Smooth muscle cell (in vitro differentiated cells): ENCODE measurements around the gene PTPRO. TPM values are rescaled to one million over a fixed set of nuclear protein-coding genes. Genes with fewer than 3 reads are reported as not detected.

Source experiments
- DNase-seq: peaks from one replicate; lab custom pipeline; 2025; ENCODE audit not compliant: unreplicated experiment; lab: John Stamatoyannopoulos, UW
- H2AFZ ChIP-seq: fragments of 200-600 bp; sonication (generic); 2 replicates; pipeline ENCODE4 v1.6.0; 2016; ENCODE audit warnings: antibody characterized with exemption, low read depth, mild to moderate bottlenecking
- H3F3A ChIP-seq: fragments of 200-600 bp; sonication (generic); 2 replicates; pipeline ENCODE4 v1.6.0; 2017; ENCODE audit warnings: antibody characterized with exemption, low read depth
- H3K27ac ChIP-seq: fragments of 200-600 bp; sonication (generic); 2 replicates; pipeline ENCODE4 v1.5.1; 2016; ENCODE audit warnings: low read depth, mild to moderate bottlenecking
- H3K27me3 ChIP-seq: fragments of 200-600 bp; sonication (generic); 2 replicates; pipeline ENCODE4 v1.6.1; 2016; ENCODE audit warnings: low read depth, mild to moderate bottlenecking
- H3K36me3 ChIP-seq: fragments of 200-600 bp; sonication (generic); 2 replicates; pipeline ENCODE4 v1.5.1; 2016; ENCODE audit warnings: low read depth
- H3K4me1 ChIP-seq: fragments of 200-600 bp; sonication (generic); 2 replicates; pipeline ENCODE4 v1.5.1; 2016; ENCODE audit warnings: low read depth
- H3K4me2 ChIP-seq: fragments of 200-600 bp; sonication (generic); 2 replicates; pipeline ENCODE4 v1.6.0; 2016; ENCODE audit warnings: mild to moderate bottlenecking
- H3K4me3 ChIP-seq: fragments of 200-600 bp; sonication (generic); 2 replicates; pipeline ENCODE4 v1.5.1; 2016; ENCODE audit warnings: mild to moderate bottlenecking
- H3K79me2 ChIP-seq: fragments of 200-600 bp; sonication (generic); 2 replicates; pipeline ENCODE4 v1.6.0; 2016; ENCODE audit warnings: low read depth, mild to moderate bottlenecking
- H3K9ac ChIP-seq: fragments of 200-600 bp; sonication (generic); 2 replicates; pipeline ENCODE4 v1.6.0; 2016; ENCODE audit warnings: low read depth
- H3K9me3 ChIP-seq: fragments of 200-600 bp; sonication (generic); replicated peaks from 2 replicates; pipeline ENCODE4 v1.5.1; 2016; ENCODE audit warnings: low read depth
- H4K20me1 ChIP-seq: fragments of 200-600 bp; sonication (generic); 2 replicates; pipeline ENCODE4 v1.6.0; 2016; ENCODE audit warnings: low read depth
- CTCF ChIP-seq: fragments of 200-600 bp; sonication (generic); IDR thresholded peaks from 2 replicates; pipeline ENCODE4 v1.5.1; 2017; ENCODE audit warnings: borderline replicate concordance, mild to moderate bottlenecking, antibody characterized with exemption; ENCODE audit not compliant: insufficient read depth, poor library complexity, severe bottlenecking
- WGBS: methylation state at CpG from one replicate; pipeline ENCODE4 v1.1.7; 2016; ENCODE audit warnings: low lambda C conversion rate; 5-methylcytosine and 5-hydroxymethylcytosine counted together
- polyA plus RNA-seq: library from polyadenylated mRNA; unstranded; fragments of >200 nt; fragmentation: Nextera tagmentation; extraction: Ambion mirVana; gene quantifications from 2 replicates; pipeline ENCODE4 v1.2.1, GENCODE V29; 2016
- total RNA-seq: library from RNA; depleted of rRNA; stranded (reverse); fragments of >200 nt; gene quantifications from 2 replicates; pipeline ENCODE4 v1.2.3, GENCODE V29; 2014

The PTPRO gene
- total and polyA plus RNA-seq, 2 experiments from 2014 or later: not detected

- 85% methylated on average over 8 of the region's 8 CpGs for WGBS
- no peak overlapping the region for H3K4me3 ChIP-seq
- no peak overlapping the region for H3K27ac ChIP-seq
- no peak for DNase-seq
- H4K20me1 ChIP-seq: no peaks in the 10 kb centered on the region
- no peaks in the 10 kb centered on the region for H3K36me3 ChIP-seq
- H3K4me1 ChIP-seq: no peaks in the 10 kb centered on the region
- no peak overlapping the region for H2AFZ ChIP-seq
- peaks cover 5% of the 10 kb centered on the region for H3K9me3 ChIP-seq
- no peaks in the 10 kb centered on the region for H3K79me2 ChIP-seq
- H3K9ac ChIP-seq: no peak overlapping the region
- TF ChIP-seq CTCF: no peak
- no peaks in the 10 kb centered on the region for H3K27me3 ChIP-seq
- H3F3A ChIP-seq: no peaks in the 10 kb centered on the region
- no peak overlapping the region for H3K4me2 ChIP-seq
Measured at GRCh38 chr12:15527201-15528080, 205.1 kb downstream of the PTPRO start.

GRCh38 chr12:15528666-15529065 is 206.4 kb downstream of the PTPRO start:
- Histone ChIP-seq H3K36me3 (no peaks in the 10 kb centered on the region), H3K4me1 (no peaks in the 10 kb centered on the region), H3K4me2 (no peak overlapping the region), H3K4me3 (no peak overlapping the region), H3K27ac (no peak overlapping the region), H3K79me2 (no peaks in the 10 kb centered on the region), H4K20me1 (no peaks in the 10 kb centered on the region), H3K27me3 (no peaks in the 10 kb centered on the region), H3F3A (no peaks in the 10 kb centered on the region), H3K9ac (no peak overlapping the region), H2AFZ (no peak overlapping the region), H3K9me3 (peaks cover 5% of the 10 kb centered on the region)
- DNase-seq: no peak
- TF ChIP-seq CTCF: no peak
- 95% methylated on average over 2 of the region's 2 CpGs for WGBS

GRCh38 chr12:15530361-15530760 is 208.1 kb downstream of the PTPRO start:
- Histone ChIP-seq H3F3A (no peaks in the 10 kb centered on the region), H3K4me3 (no peak overlapping the region)
- DNase-seq: no peak

More at GRCh38 chr12:15530361-15530760, 208.1 kb downstream of the PTPRO start:
- H3K4me1 ChIP-seq: no peaks in the 10 kb centered on the region
- no peaks in the 10 kb centered on the region for H3K27me3 ChIP-seq
- H3K9ac ChIP-seq: no peak overlapping the region
- H2AFZ ChIP-seq: no peak overlapping the region
- TF ChIP-seq CTCF: no peak
- peaks cover 5% of the 10 kb centered on the region for H3K9me3 ChIP-seq
- no peaks in the 10 kb centered on the region for H3K36me3 ChIP-seq
- H3K4me2 ChIP-seq: no peak overlapping the region
- no peaks in the 10 kb centered on the region for H3K79me2 ChIP-seq
- no peak overlapping the region for H3K27ac ChIP-seq
- 88% methylated on average over 1 of the region's 1 CpG for WGBS
- H4K20me1 ChIP-seq: no peaks in the 10 kb centered on the region
